H1 (cell line): ENCODE measurements around the gene ZC3H18. TPM values are rescaled to one million over a fixed set of nuclear protein-coding genes. Genes with fewer than 3 reads are reported as not detected.

Experiments used
- CTCF ChIA-PET: fragments of 300-600 bp; sonication (Branson Sonifier 250); formaldehyde crosslinking; loops from one replicate; lab custom pipeline; 2021; ENCODE audit not compliant: partially characterized antibody; lab: Charles Lee
- POLR2A ChIA-PET: fragments of 300-600 bp; sonication (Branson Sonifier 250); formaldehyde crosslinking; loops from one replicate; lab custom pipeline; 2021; ENCODE audit warnings: inconsistent platforms; ENCODE audit not compliant: partially characterized antibody; lab: Charles Lee
- DNase-seq, 2 experiments: peaks; one replicate each; pipeline versions ENCODE4 v3.0.0 to v3.0.0-alpha.2; 2010 to 2022; ENCODE audit warnings: low spot score in 2 of 2, low read depth in 1 of 2, mixed read lengths in 1 of 2
- FAIRE-seq: peaks from 2 replicates; lab custom pipeline; 2011; peaks lifted over from hg19 to GRCh38; lab: Jason Lieb, UNC
- H2AFZ ChIP-seq: 2 replicates; pipeline ENCODE4 v1.8.1; 2012; ENCODE audit warnings: low read length, inconsistent platforms
- H2AK5ac ChIP-seq: 2 replicates; pipeline ENCODE4 v1.6.1; 2013; ENCODE audit warnings: low read depth, low read length
- H2BK120ac ChIP-seq: replicated peaks from 2 replicates; pipeline ENCODE3; 2013; ENCODE audit warnings: low read depth, low read length, inconsistent platforms
- H2BK12ac ChIP-seq: 2 replicates; pipeline ENCODE4 v1.6.1; 2013; ENCODE audit warnings: low read depth, low read length
- H2BK15ac ChIP-seq: 2 replicates; pipeline ENCODE4 v1.6.1; 2013; ENCODE audit warnings: low read length
- H2BK20ac ChIP-seq: 2 replicates; pipeline ENCODE4 v1.6.1; 2013; ENCODE audit warnings: low read length
- H2BK5ac ChIP-seq: 2 replicates; pipeline ENCODE4 v1.6.1; 2013; ENCODE audit warnings: low read depth, low read length
- H3K14ac ChIP-seq: 2 replicates; pipeline ENCODE4 v1.6.1; 2013; ENCODE audit warnings: inconsistent platforms; ENCODE audit not compliant: insufficient read length
- H3K18ac ChIP-seq: 2 replicates; pipeline ENCODE4 v1.6.1; 2013; ENCODE audit warnings: low read length; ENCODE audit errors: extremely low read depth
- H3K23ac ChIP-seq: 2 replicates; pipeline ENCODE4 v1.6.1; 2013; ENCODE audit warnings: inconsistent platforms; ENCODE audit not compliant: insufficient read length
- H3K23me2 ChIP-seq: 2 replicates; pipeline ENCODE4 v1.6.1; 2013; ENCODE audit warnings: low read depth, low read length
- H3K27ac ChIP-seq: 2 replicates; pipeline ENCODE4 v1.6.1; 2011; ENCODE audit warnings: low read depth, low read length, inconsistent platforms
- H3K27me3 ChIP-seq, 4 experiments: replicated peaks in 1 of 4; 1 replicate in 1 of 4; 2 replicates in 3 of 4; pipeline versions ENCODE4 v1.6.1 to v1.8.1; 2011 to 2013; ENCODE audit warnings: low read length in 3 of 4, mild to moderate bottlenecking in 3 of 4, inconsistent platforms in 2 of 4, mixed read lengths in 2 of 4, moderate library complexity in 1 of 4; ENCODE audit not compliant: control insufficient read depth in 3 of 4, insufficient read depth in 3 of 4; ENCODE audit errors: extremely low read depth in 1 of 4
- H3K36me3 ChIP-seq, 4 experiments: 2 replicates each; pipeline versions ENCODE4 v1.6.1 to v1.8.1; 2011 to 2013; ENCODE audit warnings: mild to moderate bottlenecking in 4 of 4, low read length in 3 of 4, moderate library complexity in 2 of 4, control low read depth in 1 of 4, inconsistent platforms in 1 of 4; ENCODE audit not compliant: insufficient read depth in 4 of 4, control insufficient read depth in 2 of 4
- H3K4ac ChIP-seq: replicated peaks from 2 replicates; pipeline ENCODE3; 2013; ENCODE audit warnings: low read length, low read depth, mixed read lengths, inconsistent platforms; ENCODE audit not compliant: insufficient read length
- H3K4me1 ChIP-seq, 4 experiments: replicated peaks in 1 of 4; 1 replicate in 1 of 4; 2 replicates in 3 of 4; pipeline versions ENCODE4 v1.6.1 to v1.8.1; 2011 to 2013; ENCODE audit warnings: low read length in 3 of 4, inconsistent platforms in 2 of 4, mixed read lengths in 1 of 4; ENCODE audit not compliant: insufficient read depth in 4 of 4, control insufficient read depth in 3 of 4
- H3K4me2 ChIP-seq, 2 experiments: 2 replicates each; pipeline versions ENCODE4 v1.6.1 to v1.8.1; 2011 to 2013; ENCODE audit warnings: low read depth in 2 of 2, low read length in 2 of 2, control low read depth in 1 of 2, inconsistent platforms in 1 of 2, mild to moderate bottlenecking in 1 of 2; ENCODE audit not compliant: insufficient read depth in 1 of 2
- H3K4me3 ChIP-seq, 4 experiments: fragments of 200-600, 300-600 bp in 1 of 4; sonication (generic), shearing (Covaris generic), sonication (Bioruptor Twin) in 1 of 4; 2 replicates each; pipeline versions ENCODE4 v1.5.1 to v1.8.1; 2011 to 2016; ENCODE audit warnings: low read length in 4 of 4, low read depth in 3 of 4, control low read depth in 2 of 4, inconsistent platforms in 2 of 4, mild to moderate bottlenecking in 2 of 4, mixed read lengths in 1 of 4, moderate library complexity in 1 of 4; ENCODE audit not compliant: insufficient read depth in 2 of 4; ENCODE audit errors: extremely low read depth in 1 of 4
- H3K56ac ChIP-seq: replicated peaks from 2 replicates; pipeline ENCODE3; 2013; ENCODE audit warnings: low read depth, mild to moderate bottlenecking, mixed read lengths, low read length, inconsistent platforms; ENCODE audit not compliant: insufficient read length
- H3K79me1 ChIP-seq: 2 replicates; pipeline ENCODE4 v1.6.1; 2013; ENCODE audit warnings: low read depth, low read length, control low read depth
- H3K79me2 ChIP-seq, 2 experiments: 2 replicates each; pipeline versions ENCODE4 v1.6.1 to v1.8.1; 2012 to 2013; ENCODE audit warnings: low read length in 2 of 2, mild to moderate bottlenecking in 2 of 2, inconsistent platforms in 1 of 2; ENCODE audit not compliant: insufficient read depth in 2 of 2, control insufficient read depth in 1 of 2
- H3K9ac ChIP-seq, 4 experiments: replicated peaks in 1 of 4; 1 replicate in 1 of 4; 2 replicates in 3 of 4; pipeline versions ENCODE4 v1.6.1 to v1.8.1; 2011 to 2013; ENCODE audit warnings: low read depth in 3 of 4, low read length in 3 of 4, control low read depth in 2 of 4, mild to moderate bottlenecking in 2 of 4, moderate library complexity in 2 of 4, inconsistent platforms in 1 of 4; ENCODE audit errors: extremely low read depth in 1 of 4
- H3K9me3 ChIP-seq, 2 experiments: 2 replicates each; pipeline versions ENCODE4 v1.6.1 to v1.8.1; 2012 to 2013; ENCODE audit warnings: mild to moderate bottlenecking in 2 of 2, moderate library complexity in 2 of 2, control low read depth in 1 of 2, inconsistent platforms in 1 of 2, low read depth in 1 of 2, low read length in 1 of 2, mixed read lengths in 1 of 2; ENCODE audit not compliant: insufficient read depth in 2 of 2
- H4K20me1 ChIP-seq, 2 experiments: replicated peaks in 1 of 2; 2 replicates each; pipeline versions ENCODE3 to v1.8.1; 2011 to 2013; ENCODE audit warnings: inconsistent platforms in 2 of 2, low read length in 2 of 2, mild to moderate bottlenecking in 1 of 2; ENCODE audit not compliant: insufficient read depth in 2 of 2, control insufficient read depth in 1 of 2
- H4K5ac ChIP-seq: 2 replicates; pipeline ENCODE4 v1.6.1; 2013; ENCODE audit warnings: low read length, low read depth, mixed read lengths, inconsistent platforms; ENCODE audit not compliant: insufficient read length
- H4K8ac ChIP-seq: 2 replicates; pipeline ENCODE4 v1.8.0; 2013; ENCODE audit warnings: mild to moderate bottlenecking, moderate library complexity, low read length, inconsistent platforms; ENCODE audit not compliant: insufficient read depth; ENCODE audit errors: extremely low read depth
- H4K91ac ChIP-seq: replicated peaks from 2 replicates; pipeline ENCODE3; 2013; ENCODE audit warnings: low read length, mixed read lengths, inconsistent platforms; ENCODE audit not compliant: insufficient read length
- CREB1 ChIP-seq: IDR thresholded peaks from 2 replicates; pipeline ENCODE4 v1.6.1; 2012; ENCODE audit warnings: inconsistent platforms
- EP300 ChIP-seq, 2 experiments: IDR thresholded peaks; 1 replicate in 1 of 2; 2 replicates in 1 of 2; pipeline ENCODE4 v1.6.1; 2011 to 2012; ENCODE audit warnings: low read depth in 2 of 2, low read length in 2 of 2, mild to moderate bottlenecking in 2 of 2, borderline replicate concordance in 1 of 2, inconsistent platforms in 1 of 2, moderate library complexity in 1 of 2
- NRF1 ChIP-seq: IDR thresholded peaks from 2 replicates; pipeline ENCODE4 v1.6.1; 2011; ENCODE audit warnings: mild to moderate bottlenecking, low read depth, low read length, improper control_type of control experiment
- WGBS, 2 experiments: shearing (Covaris generic) in 1 of 2; methylation state at CpG; one replicate each; pipeline versions ENCODE4 v1.1.6 to v1.1.7; 2013 to 2015; ENCODE audit warnings: low lambda C conversion rate in 2 of 2, mixed read lengths in 2 of 2, inconsistent platforms in 1 of 2, low coverage in 1 of 2, missing lambda C conversion rate in 1 of 2; ENCODE audit not compliant: insufficient replicate concordance in 2 of 2, insufficient coverage in 1 of 2, insufficient read length in 1 of 2; ENCODE audit errors: extremely low coverage in 1 of 2, missing lambda C conversion rate in 1 of 2; 5-methylcytosine and 5-hydroxymethylcytosine counted together
- polyA plus RNA-seq, 7 experiments: library from polyadenylated mRNA; depleted of rRNA in 3 of 7; stranded (reverse) in 5 of 7; unstranded in 2 of 7; fragments of >200 nt in 5 of 7; fragments of 200-250 nt in 2 of 7; gene quantifications; 1 replicate in 5 of 7; 2 replicates in 1 of 7; 4 replicates in 1 of 7; pipeline versions ENCODE4 v1.2.1 to v1.2.3, GENCODE V29; 2011 to 2013; ENCODE audit warnings: missing spikeins in 2 of 7, mixed read lengths in 2 of 7
- total RNA-seq: library from RNA; stranded (reverse); fragmentation: NEBNext Ultra II Directional; extraction: Animal tissue kit (Norgen Biotek cat#: 25700); gene quantifications from 2 replicates; pipeline ENCODE4 v1.2.1, GENCODE V29; 2021

Gene ZC3H18
- total and polyA plus RNA-seq, 2 of the 8 experiments (the other 6 are each of a cell fraction or from before 2014, with no cell fraction given), result 12.1 to 73.2 TPM

DNA sequence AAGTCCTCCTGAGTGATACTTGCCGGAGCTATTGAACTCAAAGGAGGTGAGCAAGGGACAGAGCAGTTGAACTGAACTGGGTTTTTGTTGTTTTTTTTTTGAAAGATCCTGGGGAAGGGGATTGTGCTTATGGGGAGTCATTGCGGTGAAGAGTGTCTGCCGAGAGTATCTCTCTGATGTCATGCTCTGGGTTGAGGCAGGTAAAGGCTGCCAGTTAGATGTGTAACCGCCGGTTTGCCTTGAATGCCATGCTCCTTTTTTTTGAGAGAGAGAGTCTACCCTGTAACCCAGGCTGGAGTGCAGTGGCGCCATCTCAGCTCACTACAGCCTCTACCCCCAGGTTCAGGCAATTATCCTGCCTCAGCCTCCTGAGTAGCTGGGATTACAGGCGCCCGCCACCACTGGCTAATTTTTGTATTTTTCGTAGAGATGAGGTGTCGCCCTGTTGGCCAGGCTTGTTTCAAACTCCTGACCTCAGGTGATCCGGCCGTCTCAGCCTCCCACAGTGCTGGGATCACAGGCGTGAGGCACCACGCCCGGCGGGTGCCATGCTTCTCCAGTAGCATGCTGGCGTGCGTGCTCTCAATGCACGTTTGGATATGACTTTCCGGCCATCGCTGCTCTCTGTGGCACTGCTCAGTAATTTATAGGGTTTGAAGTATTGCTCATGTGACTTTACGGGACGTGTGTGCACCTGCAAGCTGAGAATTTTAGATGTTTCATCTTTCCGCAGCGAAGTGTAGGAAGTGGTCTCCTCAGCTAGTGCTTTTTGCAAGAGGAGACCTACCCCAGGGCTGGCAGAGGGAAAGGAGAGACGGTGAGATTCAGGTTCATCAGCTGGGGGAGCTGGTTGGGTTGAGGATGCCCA lies 8.5 kb downstream of the ZC3H18 start:
- POLR2A ChIA-PET, result interaction anchor here (1.3 to 2.1 kb wide), 2 partner anchors 8 to 31 kb away, joined by 6 read pairs; partner anchors contain the start of gene ZC3H18
- TF ChIP-seq CREB1 (no peak), EP300 (IDR thresholded peaks at IDR 0.05; ENCODE audit: borderline replicate concordance in 1 of 2, low read depth in 2 of 2, low read length in 2 of 2) (no peak), NRF1 (no peak)

More for the DNA sequence above, 8.5 kb downstream of the ZC3H18 start:
- H3K79me1 ChIP-seq, result peaks cover 13% of the 10 kb centered on the region
- no peak overlapping the region for H3K27ac ChIP-seq
- no peak overlapping the region for H3K4me3 ChIP-seq
- H3K27me3 ChIP-seq, result no peaks in the 10 kb centered on the region
- H4K20me1 ChIP-seq, result peaks cover 28 to 31% of the 10 kb centered on the region in 2 experiments
- H3K79me2 ChIP-seq, result peaks cover 5 to 82% of the 10 kb centered on the region in 2 experiments; a peak in 3 of 4 replicates
- H2BK20ac ChIP-seq, result 0 out of 2 replicates have a peak overlapping the region, but pooled peaks have one; percentile 32
- no peak overlapping the region for H4K91ac ChIP-seq
- H4K5ac ChIP-seq, result no peak overlapping the region
- no peak overlapping the region for H3K14ac ChIP-seq
- H4K8ac ChIP-seq, result no peak overlapping the region
- 91% methylated on average over 25 of the region's 26 CpGs; no CpG with 5 or more reads in 1 of the 2 experiments for WGBS, 2 experiments
- peaks cover 2 to 35% (median 16%) of the 10 kb centered on the region in 4 experiments; a peak in 7 of 8 replicates for H3K36me3 ChIP-seq
- no peak overlapping the region for H3K4me2 ChIP-seq
- no peak overlapping the region for H3K4ac ChIP-seq
- H2BK5ac ChIP-seq, result no peak overlapping the region; the same call in 1 of the 2 replicates
- H2BK12ac ChIP-seq, result no peak overlapping the region
- FAIRE-seq (no peak), DNase-seq (no peak)
- no peak overlapping the region for H3K18ac ChIP-seq
- H3K23me2 ChIP-seq, result no peaks in the 10 kb centered on the region
- no peak overlapping the region for H2AFZ ChIP-seq
- no peak overlapping the region for H2BK120ac ChIP-seq
- H3K56ac ChIP-seq, result no peak overlapping the region
- no peak overlapping the region for H2BK15ac ChIP-seq
- H3K9me3 ChIP-seq, result no peaks in the 10 kb centered on the region
- H3K9ac ChIP-seq, result no peak overlapping the region
- H3K23ac ChIP-seq, result no peak overlapping the region
- H3K4me1 ChIP-seq, result no peaks in the 10 kb centered on the region
- H2AK5ac ChIP-seq, result no peak overlapping the region
- CTCF ChIA-PET, result interaction anchor here (0.9 to 1.6 kb wide), 2 partner anchors 33 to 94 kb away, joined by 3 to 4 read pairs; no protein-coding TSS in a partner anchor
